Thymus (tissue), 11 donors: ENCODE data around the gene PDE10A. TPM values are rescaled to one million over a fixed set of nuclear protein-coding genes. Genes with fewer than 3 reads are reported as not detected.

Experiments used
- DNase-seq, 9 donors: peaks; one replicate each; pipeline ENCODE4 v3.0.0-alpha.2; 2013; ENCODE audit warnings: low spot score in 9 of 9, low read depth in 6 of 9, missing footprints in 1 of 9
- H3K27ac ChIP-seq, 2 donors: one replicate each; pipeline ENCODE4 v1.5.1; 2013; ENCODE audit warnings: control low read depth in 1 of 2, low read depth in 1 of 2, low read length in 1 of 2, mild to moderate bottlenecking in 1 of 2, moderate library complexity in 1 of 2
- H3K27me3 ChIP-seq, 2 donors: one replicate each; pipeline ENCODE4 v1.5.1; 2013; ENCODE audit warnings: low read length in 1 of 2; ENCODE audit not compliant: control insufficient read depth in 2 of 2, insufficient read depth in 1 of 2
- H3K36me3 ChIP-seq, 2 donors: one replicate each; pipeline ENCODE4 v1.5.1; 2013; ENCODE audit warnings: low read length in 1 of 2, mild to moderate bottlenecking in 1 of 2, moderate library complexity in 1 of 2; ENCODE audit not compliant: control insufficient read depth in 2 of 2, insufficient read depth in 2 of 2
- H3K4me1 ChIP-seq, 2 donors: one replicate each; pipeline ENCODE4 v1.5.1; 2013; ENCODE audit warnings: low read length in 2 of 2; ENCODE audit not compliant: control insufficient read depth in 2 of 2, insufficient read depth in 2 of 2
- H3K4me3 ChIP-seq, 2 donors: one replicate each; pipeline ENCODE4 v1.5.1; 2013; ENCODE audit warnings: low read length in 2 of 2, control low read depth in 1 of 2, mild to moderate bottlenecking in 1 of 2
- H3K9me3 ChIP-seq, 2 donors: one replicate each; pipeline ENCODE4 v1.5.1; 2013; ENCODE audit warnings: low read length in 1 of 2, mild to moderate bottlenecking in 1 of 2; ENCODE audit not compliant: control insufficient read depth in 2 of 2, insufficient read depth in 1 of 2
- WGBS: extraction: QIAGEN DNeasy Blood & Tissue Kit; methylation state at CpG from one replicate; pipeline ENCODE4 v1.1.7; 2013; 5-methylcytosine and 5-hydroxymethylcytosine counted together
- polyA plus RNA-seq: library from polyadenylated mRNA; stranded (reverse); fragments of 200-250 nt; gene quantifications from one replicate; pipeline ENCODE4 v1.2.3, GENCODE V29; 2013
- total RNA-seq: library from RNA; stranded (reverse); fragments of 120-200 nt; gene quantifications from one replicate; pipeline ENCODE4 v1.2.4, GENCODE V29; 2013
- donor health status: healthy.

Gene PDE10A
- total and polyA plus RNA-seq, 2 donors: 0.94 to 3.2 TPM

DNA sequence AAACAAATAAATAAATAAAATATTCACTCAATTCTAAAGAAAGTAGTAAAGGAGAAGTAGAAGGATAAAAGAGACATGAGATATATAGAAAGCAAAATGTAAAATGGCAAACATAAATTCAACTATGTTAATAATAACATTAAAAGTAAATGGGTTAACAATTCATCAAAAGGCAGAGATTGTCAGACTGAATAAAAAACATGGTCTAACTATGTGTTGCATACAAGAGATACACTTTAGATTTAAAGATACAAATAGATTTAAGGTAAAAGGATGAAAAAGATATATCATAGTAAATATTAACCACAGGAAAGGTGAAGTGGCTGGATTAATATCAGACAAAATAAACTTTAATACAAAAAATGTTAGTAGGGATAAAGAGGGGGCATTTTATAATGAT, 35.8 kb upstream of the PDE10A start:
- Histone ChIP-seq H3K9me3 (no peaks in the 10 kb centered on the region), H3K27me3 (no peaks in the 10 kb centered on the region)

DNA sequence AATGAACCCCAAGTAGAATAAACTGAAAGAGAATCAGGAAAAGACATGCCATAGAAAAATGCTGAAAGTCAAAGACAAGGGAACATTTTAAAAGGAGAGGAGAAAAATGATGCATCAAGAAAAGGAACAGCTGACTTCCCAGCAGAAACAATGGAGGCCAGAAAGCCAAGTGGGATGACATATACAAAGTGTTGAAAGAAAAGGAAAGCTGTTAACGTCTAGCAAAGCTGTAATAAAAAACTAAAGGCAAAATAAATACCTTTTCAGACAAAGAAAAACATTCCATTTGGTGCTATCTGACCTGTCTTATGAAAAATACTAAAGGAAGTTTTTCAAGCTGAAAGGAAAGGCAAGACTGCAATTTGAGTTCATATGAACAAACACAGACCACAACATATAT, 34.1 kb upstream of the PDE10A start:
- H3K36me3 ChIP-seq: no peaks in the 10 kb centered on the region
- 66% methylated on average over 1 of the region's 1 CpG for WGBS
- no peak overlapping the region for H3K27ac ChIP-seq
- H3K4me1 ChIP-seq: no peaks in the 10 kb centered on the region
- no peaks in the 10 kb centered on the region for H3K9me3 ChIP-seq
- no peak overlapping the region for H3K4me3 ChIP-seq
- no peak for DNase-seq
- H3K27me3 ChIP-seq: no peaks in the 10 kb centered on the region

More for the DNA sequence above, 35.8 kb upstream of the PDE10A start:
- Histone ChIP-seq H3K4me3 (no peak overlapping the region), H3K36me3 (no peaks in the 10 kb centered on the region), H3K4me1 (no peaks in the 10 kb centered on the region), H3K27ac (no peak overlapping the region)
- no peak for DNase-seq

DNA sequence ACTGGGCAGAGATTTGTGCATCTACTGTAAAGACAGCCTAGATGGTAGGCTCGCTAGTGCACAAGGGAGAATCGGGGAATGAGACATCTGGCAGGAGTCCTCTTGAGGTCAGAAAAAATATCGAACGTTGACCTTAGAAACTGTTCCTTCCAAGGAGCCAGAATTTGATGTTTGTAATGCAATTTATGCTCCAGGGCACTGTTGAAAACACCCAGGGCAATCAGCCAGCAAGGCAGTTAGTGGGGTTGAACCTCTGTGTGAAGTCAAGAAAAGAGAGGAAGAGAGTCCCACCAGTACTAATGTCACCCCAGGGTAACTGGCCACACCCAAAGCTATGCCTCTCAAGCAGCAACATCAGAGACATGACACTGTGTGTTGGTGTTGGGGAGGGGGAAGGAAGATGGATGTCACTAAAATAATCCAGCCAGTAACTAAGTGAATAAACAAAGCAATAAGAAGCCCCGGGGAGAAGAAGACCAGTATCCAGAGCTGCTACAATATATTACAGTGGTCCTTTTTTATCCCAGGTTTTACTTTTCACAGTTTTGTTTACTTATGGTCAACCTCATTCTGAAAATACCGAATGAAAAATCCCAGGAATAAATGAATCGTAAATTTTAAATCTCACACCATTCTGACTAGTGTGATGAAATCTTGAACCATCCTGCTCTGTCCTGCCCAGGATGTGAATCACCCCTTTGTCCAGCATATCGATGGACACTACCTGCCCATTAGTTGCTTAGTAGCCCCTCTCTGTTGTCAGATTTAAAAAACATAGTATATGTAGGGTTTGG, 32.9 kb upstream of the PDE10A start:
- Histone ChIP-seq H3K27ac (no peak overlapping the region), H3K27me3 (no peaks in the 10 kb centered on the region), H3K9me3 (no peaks in the 10 kb centered on the region), H3K36me3 (no peaks in the 10 kb centered on the region), H3K4me1 (no peaks in the 10 kb centered on the region), H3K4me3 (no peak overlapping the region)
- DNase-seq: no peak
- 94% methylated on average over 8 of the region's 8 CpGs for WGBS

DNA sequence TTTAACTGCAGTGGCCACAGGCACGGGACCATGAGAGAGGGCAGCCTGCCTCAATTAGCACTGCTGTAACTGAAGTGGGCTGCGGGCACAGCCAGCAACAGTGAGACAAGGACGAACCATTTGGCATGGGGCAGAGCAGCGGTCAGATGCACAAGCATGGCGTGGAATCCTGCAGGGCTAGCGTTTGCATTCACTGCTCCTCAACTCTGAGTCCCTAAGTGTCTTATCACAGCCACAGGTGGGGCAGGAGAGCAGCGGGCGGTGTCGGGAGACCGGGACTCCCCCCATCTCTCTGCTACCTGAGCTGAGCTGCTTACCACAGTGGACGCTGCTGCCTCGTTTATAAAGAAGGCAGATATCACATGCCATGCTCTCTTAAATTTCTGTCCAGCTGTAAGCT, 31.3 kb upstream of the PDE10A start:
- no peak for DNase-seq
- Histone ChIP-seq H3K4me3 (no peak overlapping the region), H3K4me1 (no peaks in the 10 kb centered on the region), H3K36me3 (no peaks in the 10 kb centered on the region), H3K9me3 (no peaks in the 10 kb centered on the region), H3K27ac (no peak overlapping the region), H3K27me3 (no peaks in the 10 kb centered on the region)
- 82% methylated on average over 12 of the region's 12 CpGs for WGBS

DNA sequence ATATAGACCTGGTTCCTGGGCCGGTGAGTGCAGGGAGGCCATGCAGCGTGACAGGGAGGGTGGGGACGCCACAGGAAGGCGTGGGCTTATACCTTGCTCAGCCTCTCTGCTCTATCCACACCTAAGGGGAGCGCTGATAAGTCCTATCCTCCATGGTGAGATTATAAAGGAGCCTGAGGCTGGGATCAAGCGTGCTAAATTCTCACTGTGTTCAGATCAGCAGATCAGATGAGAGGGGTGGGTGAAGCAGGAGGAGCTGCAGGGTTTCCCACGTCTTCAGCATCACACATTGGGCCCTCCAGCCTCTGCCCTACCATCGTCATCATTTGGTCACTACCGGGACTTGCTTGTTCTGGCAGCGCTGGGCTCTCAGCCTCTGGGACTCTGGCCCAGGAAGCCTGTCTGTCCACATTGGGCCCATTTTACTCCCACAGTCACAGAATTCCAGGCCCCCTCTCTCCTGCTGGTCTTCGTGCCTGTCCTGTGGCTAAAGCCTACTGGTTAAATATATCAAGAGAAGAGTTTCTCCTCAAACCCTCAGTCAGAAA, 29.1 kb upstream of the PDE10A start:
- Histone ChIP-seq H3K27ac (no peak overlapping the region), H3K4me3 (no peak overlapping the region), H3K36me3 (no peaks in the 10 kb centered on the region), H3K4me1 (no peaks in the 10 kb centered on the region), H3K9me3 (no peaks in the 10 kb centered on the region), H3K27me3 (no peaks in the 10 kb centered on the region)
- no peak for DNase-seq
- WGBS: 84% methylated on average over 11 of the region's 11 CpGs

DNA sequence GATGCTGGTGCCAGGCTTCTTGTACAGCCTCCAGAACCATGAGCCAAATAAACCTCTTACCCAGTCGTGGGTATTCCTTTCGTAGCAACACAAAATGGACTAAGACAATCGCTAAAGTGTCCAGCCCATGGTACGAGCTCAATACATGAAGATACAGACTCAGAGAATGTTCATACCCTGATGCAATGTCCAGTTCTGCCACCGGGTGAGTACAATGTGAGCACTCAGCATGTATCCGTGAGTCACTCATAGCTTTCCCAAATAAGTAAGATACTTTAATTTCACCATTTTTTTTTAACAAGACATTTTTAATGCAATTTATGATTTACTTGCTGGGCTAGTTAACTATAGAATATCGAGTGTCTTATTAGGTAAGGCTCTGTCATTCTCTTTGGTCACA, 26.7 kb upstream of the PDE10A start:
- no peaks in the 10 kb centered on the region for H3K4me1 ChIP-seq
- H3K36me3 ChIP-seq: no peaks in the 10 kb centered on the region
- no peak overlapping the region for H3K4me3 ChIP-seq
- no peaks in the 10 kb centered on the region for H3K9me3 ChIP-seq
- WGBS: 95% methylated on average over 7 of the region's 7 CpGs
- no peak for DNase-seq
- H3K27me3 ChIP-seq: no peaks in the 10 kb centered on the region
- H3K27ac ChIP-seq: no peak overlapping the region

DNA sequence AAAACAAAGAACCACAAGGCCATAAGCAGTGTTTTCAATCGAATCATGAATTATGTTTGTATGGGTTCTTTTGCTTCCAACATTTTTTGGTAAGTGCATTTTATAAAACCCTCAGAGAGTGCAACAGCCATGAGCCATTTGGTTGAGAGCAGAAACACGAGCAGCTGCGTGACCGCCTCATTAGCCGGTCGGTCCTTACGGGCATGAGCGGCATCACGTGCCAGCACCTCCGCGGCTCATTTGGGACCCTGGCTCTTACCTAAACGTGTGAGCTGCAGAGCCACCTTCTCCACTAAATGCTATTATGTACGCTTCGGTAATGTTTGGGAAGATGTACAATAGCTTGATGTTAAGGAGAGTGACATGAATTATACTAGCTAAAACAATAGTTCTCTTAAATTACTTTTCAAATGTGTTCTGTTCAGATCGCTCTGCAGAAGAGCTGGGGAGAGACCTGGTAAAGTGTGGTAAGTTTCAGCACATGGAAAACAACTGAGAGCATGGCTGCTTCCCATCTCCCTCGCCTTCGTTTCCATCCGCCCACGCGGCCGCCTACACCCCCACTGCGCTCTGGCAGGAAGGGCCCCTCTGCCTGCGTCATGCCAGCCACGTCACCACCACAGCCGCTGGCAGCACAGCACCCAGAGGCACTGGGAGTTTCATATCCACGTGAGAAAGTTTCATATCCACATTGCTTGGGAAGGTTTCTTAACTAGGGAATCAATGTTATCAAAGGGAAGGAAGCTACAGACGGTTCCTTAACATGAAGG, 23.7 kb upstream of the PDE10A start:
- DNase-seq: no peak
- WGBS: 94% methylated on average over 27 of the region's 27 CpGs
- Histone ChIP-seq H3K27me3 (no peaks in the 10 kb centered on the region), H3K4me1 (no peaks in the 10 kb centered on the region), H3K27ac (no peak overlapping the region), H3K36me3 (no peaks in the 10 kb centered on the region), H3K9me3 (no peaks in the 10 kb centered on the region), H3K4me3 (no peak overlapping the region)

DNA sequence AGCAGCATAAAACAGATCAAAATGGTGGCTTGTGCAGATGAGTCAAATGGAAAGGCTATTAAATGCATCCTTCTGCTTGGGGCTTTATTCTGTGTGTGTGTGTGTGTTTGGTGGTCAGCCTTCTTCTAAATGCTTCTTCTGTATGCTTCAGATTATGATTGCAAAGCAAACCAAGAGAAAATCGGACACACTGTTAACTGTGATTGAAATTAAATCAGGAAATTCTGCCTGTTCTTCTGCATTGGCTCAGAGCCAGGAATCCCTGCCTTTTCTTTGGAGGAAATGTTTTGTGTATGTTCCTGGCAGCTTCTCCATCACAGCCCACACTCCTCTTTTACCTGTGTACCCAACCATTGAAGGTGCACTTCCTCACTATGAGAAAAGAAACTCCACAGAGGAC, 22.3 kb upstream of the PDE10A start:
- Histone ChIP-seq H3K9me3 (no peaks in the 10 kb centered on the region), H3K4me3 (no peak overlapping the region), H3K27ac (no peak overlapping the region), H3K36me3 (no peaks in the 10 kb centered on the region), H3K27me3 (no peaks in the 10 kb centered on the region), H3K4me1 (no peaks in the 10 kb centered on the region)
- DNase-seq: no peak
- WGBS: 86% methylated on average over 1 of the region's 1 CpG

DNA sequence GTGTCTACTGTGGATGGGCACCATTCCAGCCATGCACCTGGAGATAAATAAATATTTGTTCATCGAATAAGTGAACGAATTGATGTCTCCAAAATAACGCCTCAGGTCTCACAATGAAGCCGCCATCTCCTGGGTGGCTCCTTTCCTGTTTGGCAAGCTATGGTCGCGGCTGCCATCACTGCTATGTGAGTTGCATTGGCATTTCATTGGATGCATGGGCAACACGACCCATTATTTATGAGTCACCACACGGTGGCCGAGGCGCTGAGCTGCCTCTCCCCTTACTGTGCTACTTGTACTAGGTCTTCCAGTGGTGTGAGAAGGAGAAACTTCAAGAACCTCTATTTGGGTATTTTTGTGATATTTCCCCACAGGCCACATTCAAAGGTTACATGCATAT, 21.3 kb upstream of the PDE10A start:
- no peaks in the 10 kb centered on the region for H3K36me3 ChIP-seq
- H3K4me3 ChIP-seq: no peak overlapping the region
- no peaks in the 10 kb centered on the region for H3K9me3 ChIP-seq
- WGBS: 96% methylated on average over 10 of the region's 10 CpGs
- H3K27me3 ChIP-seq: no peaks in the 10 kb centered on the region
- no peak for DNase-seq
- H3K27ac ChIP-seq: no peak overlapping the region
- no peaks in the 10 kb centered on the region for H3K4me1 ChIP-seq
